GM12891 (cell line): ENCODE results near the gene SPAG16.

Experiments used
- DNase-seq: peaks from one replicate; pipeline ENCODE4 v3.0.0; 2011; ENCODE audit warnings: low spot score; ENCODE audit not compliant: insufficient read length
- FAIRE-seq: peaks from 2 replicates; lab custom pipeline; 2011; peaks lifted over from hg19 to GRCh38; lab: Jason Lieb, UNC
- PAX5 ChIP-seq: IDR thresholded peaks from 2 replicates; pipeline ENCODE4 v1.6.1; 2011; ENCODE audit warnings: low read length, moderate library complexity, mild to moderate bottlenecking; ENCODE audit not compliant: insufficient read depth, severe bottlenecking
- POLR2A ChIP-seq: IDR thresholded peaks from 2 replicates; pipeline ENCODE4 v1.6.1; 2011; ENCODE audit warnings: low read depth, low read length, control low read depth
- POLR2AphosphoS5 ChIP-seq: IDR thresholded peaks from 2 replicates; pipeline ENCODE4 v1.6.1; 2011; ENCODE audit warnings: low read depth, low read length, control low read depth
- POU2F2 ChIP-seq: IDR thresholded peaks from 2 replicates; pipeline ENCODE4 v1.6.1; 2011; ENCODE audit warnings: low read depth, mild to moderate bottlenecking, control low read depth, low read length, moderate library complexity
- SPI1 ChIP-seq: IDR thresholded peaks from 2 replicates; pipeline ENCODE4 v1.6.1; 2011; ENCODE audit warnings: low read depth, low read length, control low read depth
- TAF1 ChIP-seq: IDR thresholded peaks from 2 replicates; pipeline ENCODE4 v1.6.1; 2011; ENCODE audit warnings: low read depth, low read length, control low read depth

The SPAG16 gene

DNA sequence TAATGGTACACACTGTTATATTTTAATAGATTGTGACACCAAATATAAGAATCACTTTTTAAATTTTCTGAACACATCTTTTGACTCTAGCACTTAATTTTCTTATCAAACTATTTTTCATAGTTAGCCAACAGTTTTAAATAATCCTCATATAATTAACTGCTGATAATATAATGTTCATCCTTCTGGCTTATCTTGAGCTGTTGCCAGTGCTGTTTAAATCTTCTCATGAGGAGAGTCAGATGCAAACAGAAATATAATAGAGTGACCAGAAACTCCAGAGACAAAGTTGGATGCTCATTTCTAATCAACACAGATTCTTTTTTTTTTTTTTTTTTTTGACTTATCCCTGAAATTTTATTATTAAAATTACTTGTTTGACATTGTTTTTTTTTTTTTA lies 282.6 kb downstream of the SPAG16 start:
- DNase-seq (no peak), FAIRE-seq (no peak)
- no peak for TF ChIP-seq POLR2A
- TF ChIP-seq POU2F2: no peak
- TF ChIP-seq PAX5: no peak
- no peak for TF ChIP-seq SPI1
- TF ChIP-seq TAF1: no peak
- no peak for TF ChIP-seq POLR2AphosphoS5

GRCh38 chr2:213609570-213610170 lies 325.4 kb downstream of the SPAG16 start:
- no peak for DNase-seq
- no peak for FAIRE-seq
- TF ChIP-seq POLR2A (no peak), TAF1 (no peak), POLR2AphosphoS5 (no peak), SPI1 (no peak), POU2F2 (no peak), PAX5 (no peak)

DNA sequence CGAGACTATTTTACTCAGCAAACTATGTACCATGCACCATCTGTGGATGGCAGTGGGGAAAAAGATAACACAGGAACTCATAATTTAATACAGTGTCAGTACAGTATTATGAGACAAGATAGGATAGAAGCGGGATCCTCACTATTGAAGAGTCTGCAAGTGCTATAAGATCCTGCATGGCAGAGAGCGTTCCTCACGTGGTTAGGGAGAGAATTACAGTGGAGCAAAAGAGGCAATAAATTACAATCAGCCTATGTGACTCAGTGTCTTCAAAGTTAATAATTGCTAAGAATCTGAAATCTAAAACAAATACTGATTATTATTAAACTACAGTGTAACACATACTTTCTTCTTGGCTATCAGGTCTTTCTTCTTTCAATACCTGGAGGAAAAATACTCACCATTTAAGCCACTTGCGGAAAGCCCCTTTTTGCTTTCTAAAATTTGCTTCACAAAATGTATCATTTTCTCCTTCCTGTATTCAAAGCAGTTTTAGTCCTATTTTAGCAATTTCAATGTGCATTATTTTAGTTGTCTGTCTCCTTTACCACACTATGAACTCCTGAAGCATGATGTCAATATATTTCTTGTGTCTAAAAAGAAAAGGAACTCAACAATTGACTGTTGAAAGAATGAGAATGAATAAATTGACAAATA lies 342.9 kb downstream of the SPAG16 start:
- TF ChIP-seq TAF1 (no peak), PAX5 (no peak), POU2F2 (no peak), SPI1 (no peak), POLR2AphosphoS5 (no peak), POLR2A (no peak)
- FAIRE-seq (no peak), DNase-seq (no peak)

GRCh38 chr2:213627835-213628460 lies 343.7 kb downstream of the SPAG16 start:
- DNase-seq (no peak), FAIRE-seq (no peak)
- TF ChIP-seq SPI1: no peak
- TF ChIP-seq TAF1: no peak
- no peak for TF ChIP-seq POLR2AphosphoS5
- TF ChIP-seq POLR2A: no peak
- no peak for TF ChIP-seq PAX5
- no peak for TF ChIP-seq POU2F2

DNA sequence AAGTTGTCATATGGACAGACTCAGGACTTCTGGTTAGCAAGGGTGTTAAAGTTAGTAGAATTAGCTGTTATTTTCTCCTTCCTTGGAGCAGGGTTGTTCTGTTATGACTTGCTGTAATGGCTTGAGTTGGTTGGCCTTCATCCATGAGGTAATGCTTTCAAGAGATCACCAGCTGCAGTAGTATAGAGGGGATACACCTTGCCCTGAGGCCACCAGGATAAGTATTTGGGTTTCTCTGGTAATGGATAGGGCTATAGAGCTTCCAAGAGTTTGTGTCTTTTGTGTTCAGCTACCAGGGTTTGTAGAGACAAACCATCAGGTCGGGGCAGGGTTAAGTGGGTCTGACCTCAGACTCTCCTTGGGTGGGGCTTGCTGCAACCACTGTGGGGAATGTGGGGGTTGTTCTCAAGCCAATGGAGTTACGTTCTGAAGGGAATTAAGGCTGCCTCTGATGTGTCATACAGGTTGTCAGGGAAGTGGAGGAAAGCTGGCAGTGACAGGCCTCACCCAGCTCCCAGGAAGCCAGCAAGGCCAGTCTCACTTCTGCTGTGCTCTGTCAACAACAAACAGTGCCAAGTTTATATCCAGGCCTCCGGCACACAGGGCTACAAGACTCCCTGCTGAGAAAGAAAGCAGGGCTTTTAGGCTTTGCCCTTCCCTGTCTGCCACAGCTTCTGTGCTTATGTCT lies 356.6 kb downstream of the SPAG16 start:
- DNase-seq (no peak), FAIRE-seq (no peak)
- TF ChIP-seq SPI1 (no peak), POLR2AphosphoS5 (no peak), POLR2A (no peak), POU2F2 (no peak), TAF1 (no peak), PAX5 (no peak)

- TF ChIP-seq PAX5: no peak
- TF ChIP-seq SPI1: no peak
- no peak for TF ChIP-seq POU2F2
- no peak for TF ChIP-seq POLR2AphosphoS5
- TF ChIP-seq TAF1: no peak
- no peak for FAIRE-seq
- no peak for DNase-seq
These were observed 360.7 kb downstream of the SPAG16 start for GRCh38 chr2:213644926-213645325.

GRCh38 chr2:213649176-213649575 lies 364.9 kb downstream of the SPAG16 start:
- TF ChIP-seq SPI1: no peak
- TF ChIP-seq TAF1: no peak
- no peak for TF ChIP-seq POLR2AphosphoS5
- no peak for TF ChIP-seq POU2F2
- TF ChIP-seq POLR2A: no peak
- no peak for TF ChIP-seq PAX5
- FAIRE-seq (no peak), DNase-seq (no peak)

DNA sequence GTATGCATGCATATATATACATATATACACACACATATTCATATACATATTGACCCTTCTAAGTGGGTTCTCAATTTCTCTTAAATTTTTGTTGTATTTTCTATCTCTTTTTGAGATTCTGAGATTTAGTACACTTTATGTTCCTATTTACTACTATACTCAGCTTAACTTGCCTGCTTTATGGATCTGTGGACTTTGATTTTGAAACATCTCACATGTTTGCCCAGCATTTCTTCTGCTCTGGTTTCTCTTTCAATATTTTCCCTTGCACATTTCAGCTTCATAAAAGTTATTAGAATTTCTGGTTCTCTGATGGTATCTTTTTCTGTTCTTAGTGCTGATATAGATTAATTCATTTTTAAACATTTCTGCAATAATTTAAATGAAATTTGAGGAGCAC lies 380.6 kb downstream of the SPAG16 start:
- TF ChIP-seq TAF1: no peak
- no peak for TF ChIP-seq POU2F2
- no peak for TF ChIP-seq SPI1
- no peak for TF ChIP-seq POLR2A
- no peak for TF ChIP-seq PAX5
- FAIRE-seq (no peak), DNase-seq (no peak)

DNA sequence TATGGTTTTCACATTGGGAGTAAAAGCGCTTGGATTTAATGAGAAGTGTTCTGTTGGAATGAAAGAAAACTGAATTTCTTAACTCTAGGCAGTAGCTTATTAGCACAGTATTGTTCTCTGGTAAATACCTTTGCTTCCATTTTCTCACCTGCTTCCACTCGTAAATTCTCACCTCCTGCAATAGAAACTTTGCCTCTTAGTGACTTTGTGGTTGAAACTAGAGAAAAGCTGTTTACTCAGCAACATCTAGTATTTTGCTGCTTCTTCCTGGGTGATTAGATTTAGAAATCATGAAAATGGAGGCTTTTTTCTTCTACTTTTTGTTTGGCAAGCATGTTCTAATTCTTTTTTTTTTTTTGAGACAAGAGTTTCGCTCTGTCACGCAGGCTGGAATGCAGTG lies 385.4 kb downstream of the SPAG16 start:
- TF ChIP-seq PAX5 (no peak), TAF1 (no peak), POU2F2 (no peak), SPI1 (no peak), POLR2AphosphoS5 (no peak), POLR2A (no peak)
- FAIRE-seq: no peak
- DNase-seq: no peak
